Trophoblast cell (in vitro differentiated cells and primary cell): ENCODE results near the gene POTEI.
"Not testable (repeated sequence)": the region's sequence is repeated elsewhere in the genome, so short reads cannot be mapped to it uniquely, and the experiment has no call there.

ENCODE experiments used
- DNase-seq, 2 donors: peaks; one replicate each; pipeline ENCODE4 v3.0.0-alpha.2; 2016
- H2AFZ ChIP-seq: 2 replicates; pipeline ENCODE4 v1.6.1; 2013; ENCODE audit warnings: low read length, moderate library complexity, mild to moderate bottlenecking; ENCODE audit not compliant: insufficient read depth, poor library complexity
- H2AK5ac ChIP-seq: 2 replicates; pipeline ENCODE4 v1.6.1; 2013; ENCODE audit warnings: mild to moderate bottlenecking, low read length
- H2BK120ac ChIP-seq: 2 replicates; pipeline ENCODE4 v1.6.1; 2013; ENCODE audit warnings: low read length, mild to moderate bottlenecking, moderate library complexity; ENCODE audit not compliant: insufficient read depth, poor library complexity
- H2BK12ac ChIP-seq: 2 replicates; pipeline ENCODE4 v1.6.1; 2013; ENCODE audit warnings: mild to moderate bottlenecking, low read length, moderate library complexity
- H2BK5ac ChIP-seq: 2 replicates; pipeline ENCODE4 v1.6.1; 2013; ENCODE audit warnings: low read length, low read depth, moderate library complexity, mild to moderate bottlenecking; ENCODE audit not compliant: poor library complexity
- H3K14ac ChIP-seq: 2 replicates; pipeline ENCODE4 v1.6.1; 2013; ENCODE audit warnings: mild to moderate bottlenecking, low read length
- H3K18ac ChIP-seq: 2 replicates; pipeline ENCODE4 v1.6.1; 2013; ENCODE audit warnings: mild to moderate bottlenecking, low read length
- H3K23ac ChIP-seq: 2 replicates; pipeline ENCODE4 v1.6.1; 2013; ENCODE audit warnings: low read length
- H3K27ac ChIP-seq: 2 replicates; pipeline ENCODE4 v1.5.1; 2013; ENCODE audit warnings: low read depth, mild to moderate bottlenecking, inconsistent platforms, low read length, moderate library complexity
- H3K27me3 ChIP-seq: 2 replicates; pipeline ENCODE4 v1.6.1; 2013; ENCODE audit warnings: inconsistent platforms, mild to moderate bottlenecking, low read length, moderate library complexity; ENCODE audit not compliant: insufficient read depth
- H3K36me3 ChIP-seq, 2 experiments: 1 replicate in 1 of 2; 2 replicates in 1 of 2; pipeline ENCODE4 v1.6.1; 2013; ENCODE audit warnings: low read length in 2 of 2, mild to moderate bottlenecking in 2 of 2, moderate library complexity in 1 of 2; ENCODE audit not compliant: insufficient read depth in 2 of 2, control insufficient read depth in 1 of 2
- H3K4ac ChIP-seq: 2 replicates; pipeline ENCODE4 v1.6.1; 2013; ENCODE audit warnings: low read depth, mild to moderate bottlenecking, low read length, moderate library complexity
- H3K4me1 ChIP-seq, 2 experiments: 1 replicate in 1 of 2; 2 replicates in 1 of 2; pipeline ENCODE4 v1.6.1; 2013; ENCODE audit warnings: low read length in 2 of 2, mild to moderate bottlenecking in 2 of 2, moderate library complexity in 1 of 2; ENCODE audit not compliant: insufficient read depth in 2 of 2, control insufficient read depth in 1 of 2
- H3K4me2 ChIP-seq: 2 replicates; pipeline ENCODE4 v1.6.1; 2013; ENCODE audit warnings: inconsistent platforms, mild to moderate bottlenecking, low read length, moderate library complexity
- H3K4me3 ChIP-seq: 2 replicates; pipeline ENCODE4 v1.5.1; 2013; ENCODE audit warnings: mild to moderate bottlenecking, low read depth, low read length, inconsistent platforms
- H3K79me1 ChIP-seq: one replicate; pipeline ENCODE4 v1.6.1; 2013; ENCODE audit warnings: low read length
- H3K79me2 ChIP-seq: 2 replicates; pipeline ENCODE4 v1.6.1; 2013; ENCODE audit warnings: low read length, mild to moderate bottlenecking; ENCODE audit not compliant: control insufficient read depth, insufficient read depth, poor library complexity
- H3K9ac ChIP-seq: 2 replicates; pipeline ENCODE4 v1.6.1; 2013; ENCODE audit warnings: mild to moderate bottlenecking, low read length
- H3K9me3 ChIP-seq: 2 replicates; pipeline ENCODE4 v1.6.1; 2013; ENCODE audit warnings: low read depth, mild to moderate bottlenecking, control low read depth, inconsistent platforms, low read length; ENCODE audit not compliant: insufficient read depth
- H4K12ac ChIP-seq: 2 replicates; pipeline ENCODE4 v1.6.1; 2013; ENCODE audit warnings: low read depth, mild to moderate bottlenecking, low read length, moderate library complexity
- H4K8ac ChIP-seq: 2 replicates; pipeline ENCODE4 v1.6.1; 2013; ENCODE audit warnings: low read depth, mild to moderate bottlenecking, low read length, moderate library complexity
- H4K91ac ChIP-seq: one replicate; pipeline ENCODE4 v1.6.1; 2013; ENCODE audit warnings: low read depth, mild to moderate bottlenecking, low read length, moderate library complexity
- WGBS: extraction: QIAGEN DNeasy Blood & Tissue Kit; methylation state at CpG from one replicate; pipeline ENCODE4 v1.1.7; 2013; ENCODE audit warnings: missing lambda C conversion rate; ENCODE audit not compliant: insufficient read length, insufficient coverage; ENCODE audit errors: extremely low coverage; 5-methylcytosine and 5-hydroxymethylcytosine counted together

Gene POTEI

GRCh38 chr2:130538271-130538670, 29.1 kb upstream of the POTEI start:
- H3K27ac ChIP-seq, H3K36me3 ChIP-seq, H2AFZ ChIP-seq, H3K4me1 ChIP-seq, H3K79me1 ChIP-seq, H3K23ac ChIP-seq, H4K91ac ChIP-seq, H2BK12ac ChIP-seq, H3K9ac ChIP-seq, H4K8ac ChIP-seq, H3K4ac ChIP-seq, H3K9me3 ChIP-seq, H4K12ac ChIP-seq, H3K79me2 ChIP-seq, H3K4me2 ChIP-seq, DNase-seq, H3K27me3 ChIP-seq, H2AK5ac ChIP-seq, H3K14ac ChIP-seq, H3K18ac ChIP-seq, H2BK120ac ChIP-seq, H2BK5ac ChIP-seq, H3K4me3 ChIP-seq: not testable (repeated sequence)
- no CpG with 5 or more reads among the region's 9 CpGs for WGBS

- H3K18ac ChIP-seq, H3K9ac ChIP-seq, H4K8ac ChIP-seq, H3K27ac ChIP-seq, H3K79me2 ChIP-seq, H2AK5ac ChIP-seq, H4K91ac ChIP-seq, H4K12ac ChIP-seq, H3K4ac ChIP-seq, H2BK120ac ChIP-seq, H3K9me3 ChIP-seq, H3K79me1 ChIP-seq, H3K4me2 ChIP-seq, H2BK12ac ChIP-seq, H2AFZ ChIP-seq, H3K4me1 ChIP-seq, H2BK5ac ChIP-seq, H3K14ac ChIP-seq, H3K36me3 ChIP-seq, H3K23ac ChIP-seq, H3K4me3 ChIP-seq, DNase-seq, H3K27me3 ChIP-seq: not testable (repeated sequence)
- WGBS, result no CpG with 5 or more reads among the region's 7 CpGs
Measured at GRCh38 chr2:130536654-130537053, 27.5 kb upstream of the POTEI start.

- not testable (repeated sequence) for H3K9ac ChIP-seq, H3K23ac ChIP-seq, H3K4me1 ChIP-seq, H2BK5ac ChIP-seq, H3K27me3 ChIP-seq, H2AK5ac ChIP-seq, H3K79me2 ChIP-seq, H3K79me1 ChIP-seq, H3K4ac ChIP-seq, H3K36me3 ChIP-seq, H4K91ac ChIP-seq, H3K4me2 ChIP-seq, H4K12ac ChIP-seq, H3K14ac ChIP-seq, H2BK120ac ChIP-seq, H2BK12ac ChIP-seq, H3K9me3 ChIP-seq, H2AFZ ChIP-seq, H3K4me3 ChIP-seq, H4K8ac ChIP-seq, DNase-seq, H3K27ac ChIP-seq, H3K18ac ChIP-seq
- WGBS, result no CpG with 5 or more reads among the region's 9 CpGs
Measured at GRCh38 chr2:130531672-130532071, 22.5 kb upstream of the POTEI start.

- H2BK5ac ChIP-seq, H2AK5ac ChIP-seq, H4K12ac ChIP-seq, H3K9me3 ChIP-seq, H3K79me1 ChIP-seq, H2AFZ ChIP-seq, H3K27ac ChIP-seq, H3K36me3 ChIP-seq, H2BK12ac ChIP-seq, H3K27me3 ChIP-seq, H3K79me2 ChIP-seq, H3K23ac ChIP-seq, H3K4me2 ChIP-seq, H4K91ac ChIP-seq, DNase-seq, H3K4me3 ChIP-seq, H3K14ac ChIP-seq, H4K8ac ChIP-seq, H2BK120ac ChIP-seq, H3K4ac ChIP-seq, H3K4me1 ChIP-seq, H3K9ac ChIP-seq, H3K18ac ChIP-seq: not testable (repeated sequence)
- no CpG with 5 or more reads among the region's 5 CpGs for WGBS
Measured at GRCh38 chr2:130531225-130531624, 22.1 kb upstream of the POTEI start.
